K562 (cell line): Measurements from ENCODE around the gene SOST. TPM values are rescaled to one million over a fixed set of nuclear protein-coding genes. Genes with fewer than 3 reads are reported as not detected.

Source experiments
- ATF7 ChIP-seq: fragments of 450-650 bp; IDR thresholded peaks from 2 replicates; pipeline ENCODE4 v1.7.1; 2014; ENCODE audit warnings: mild to moderate bottlenecking, moderate library complexity
- CREM ChIP-seq: IDR thresholded peaks from 2 replicates; pipeline ENCODE4 v1.6.1; 2014; ENCODE audit warnings: antibody characterized with exemption, low read depth
- HLTF ChIP-seq: fragments of 450-650 bp; IDR thresholded peaks from 2 replicates; pipeline ENCODE4 v1.6.1; 2016
- JUN ChIP-seq, 2 experiments: sonication (generic) in 1 of 2; formaldehyde crosslinking in 1 of 2; IDR thresholded peaks; 2 replicates each; pipeline versions ENCODE4 v1.6.1 to v1.8.0; 2012 to 2022; ENCODE audit warnings: borderline replicate concordance in 2 of 2, mild to moderate bottlenecking in 2 of 2, improper control_type of control experiment in 1 of 2, low read depth in 1 of 2, low read length in 1 of 2, missing genetic modification reagents in 1 of 2
- JUNB ChIP-seq: fragments of 450-650 bp; formaldehyde crosslinking; conservative IDR thresholded peaks from 2 replicates; pipeline ENCODE4 v1.4.0; 2020; ENCODE audit warnings: mild to moderate bottlenecking
- KDM4B ChIP-seq, 2 experiments: fragments of 450-650 bp in 1 of 2; sonication (generic) in 1 of 2; IDR thresholded peaks; 2 replicates each; pipeline ENCODE4 v1.6.1; 2016 to 2017; ENCODE audit warnings: borderline replicate concordance in 2 of 2, antibody characterized with exemption in 1 of 2, low read depth in 1 of 2, mild to moderate bottlenecking in 1 of 2
- KLF13 ChIP-seq: fragments of 450-650 bp; IDR thresholded peaks from 2 replicates; pipeline ENCODE4 v1.6.1; 2016; ENCODE audit warnings: missing genetic modification characterization, low read depth, mild to moderate bottlenecking, missing compliant biosample characterization, moderate library complexity, borderline replicate concordance
- MEIS2 ChIP-seq: fragments of 450-650 bp; IDR thresholded peaks from 2 replicates; pipeline ENCODE4 v1.6.1; 2014; ENCODE audit warnings: mild to moderate bottlenecking; ENCODE audit not compliant: partially characterized antibody
- MTA1 ChIP-seq: fragments of 450-650 bp; IDR thresholded peaks from 2 replicates; pipeline ENCODE4 v1.6.1; 2017; ENCODE audit warnings: borderline replicate concordance
- NR2C2 ChIP-seq, 2 experiments: fragments of 200-800 bp in 1 of 2; sonication (Bioruptor generic) in 1 of 2; sonication (generic) in 1 of 2; formaldehyde crosslinking in 1 of 2; IDR thresholded peaks; 2 replicates each; pipeline versions ENCODE4 v1.6.1 to v1.8.0; 2016 to 2022; ENCODE audit warnings: mild to moderate bottlenecking in 1 of 2, missing compliant biosample characterization in 1 of 2, missing genetic modification characterization in 1 of 2, missing genetic modification reagents in 1 of 2
- PML ChIP-seq: IDR thresholded peaks from 2 replicates; pipeline ENCODE4 v1.6.1; 2012; ENCODE audit warnings: low read length, inconsistent platforms
- PTTG1 ChIP-seq: fragments of 450-650 bp; IDR thresholded peaks from 2 replicates; pipeline ENCODE4 v1.6.1; 2016; ENCODE audit warnings: low read depth, mild to moderate bottlenecking, missing genetic modification characterization, missing compliant biosample characterization
- SMAD4 ChIP-seq: fragments of 250-450 bp; sonication (Bioruptor Pico); conservative IDR thresholded peaks from 2 replicates; pipeline ENCODE4 v1.8.0; 2021; ENCODE audit warnings: inconsistent platforms, mild to moderate bottlenecking, moderate library complexity
- SRSF1 ChIP-seq: fragments of 200-400 bp; formaldehyde crosslinking; IDR thresholded peaks from 2 replicates; pipeline ENCODE4 v1.6.1; 2017; ENCODE audit warnings: mild to moderate bottlenecking, low read depth, low read length, moderate library complexity
- SRSF9 ChIP-seq: fragments of 200-400 bp; formaldehyde crosslinking; IDR thresholded peaks from 2 replicates; pipeline ENCODE4 v1.6.1; 2017; ENCODE audit warnings: low read depth, low read length, borderline replicate concordance
- ZNF311 ChIP-seq: fragments of 250-450 bp; sonication (Bioruptor Pico); IDR thresholded peaks from 2 replicates; pipeline ENCODE4 v1.4.0; 2020; ENCODE audit warnings: mild to moderate bottlenecking, moderate library complexity
- ZNF589 ChIP-seq: fragments of 200-800 bp; sonication (Bioruptor generic); IDR thresholded peaks from 2 replicates; pipeline ENCODE4 v1.6.1; 2016; ENCODE audit warnings: low read depth, missing genetic modification characterization, missing compliant biosample characterization
- polyA plus RNA-seq, 8 experiments: library from polyadenylated mRNA; depleted of rRNA in 4 of 8; stranded (reverse) in 5 of 8; unstranded in 3 of 8; fragments of >200 nt; fragmentation: Nextera tagmentation in 2 of 8; fragmentation: Illumina TruSeq in 1 of 8; extraction: Ambion mirVana in 2 of 8; extraction: Trizol in 1 of 8; gene quantifications; 2 replicates each; pipeline versions ENCODE4 v1.2.1 to v1.2.3, GENCODE V29; 2011 to 2014; ENCODE audit warnings: inconsistent platforms in 1 of 8, missing spikeins in 1 of 8
- total RNA-seq, 7 experiments: library from RNA; depleted of rRNA in 6 of 7; stranded (reverse); fragments of >200 nt in 6 of 7; fragmentation: Illumina TruSeq in 2 of 7; extraction: Trizol in 2 of 7; gene quantifications; 2 replicates each; pipeline versions ENCODE4 v1.2.1 to v1.2.3, GENCODE V29; 2011 to 2021; ENCODE audit warnings: low replicate concordance in 1 of 7
- TF ChIP-seq, protein P1 (sequence below): fragments of 200-800 bp; sonication (Bioruptor generic); IDR thresholded peaks from 2 replicates; pipeline ENCODE4 v1.6.1; 2017; ENCODE audit warnings: missing genetic modification characterization, missing compliant biosample characterization
- TF ChIP-seq, protein P2 (sequence below): fragments of 250-450 bp; sonication (Bioruptor Pico); IDR thresholded peaks from 2 replicates; pipeline ENCODE4 v1.4.0; 2020
- TF ChIP-seq, protein P3 (sequence below), 3 experiments: IDR thresholded peaks in 2 of 3; conservative IDR thresholded peaks in 1 of 3; 2 replicates each; pipeline ENCODE4 v1.5.1; 2011 to 2012; ENCODE audit warnings: low read length in 3 of 3, mild to moderate bottlenecking in 3 of 3, control low read depth in 2 of 3, improper control_type of control experiment in 1 of 3, inconsistent platforms in 1 of 3, low read depth in 1 of 3, mixed read lengths in 1 of 3, moderate library complexity in 1 of 3; ENCODE audit not compliant: insufficient read depth in 2 of 3
- TF ChIP-seq, protein P4 (sequence below), 2 experiments: fragments of 450-650 bp in 1 of 2; sonication (generic) in 1 of 2; formaldehyde crosslinking in 1 of 2; IDR thresholded peaks in 1 of 2; conservative IDR thresholded peaks in 1 of 2; 2 replicates each; pipeline versions ENCODE4 v1.6.1 to v1.8.1; 2016 to 2023; ENCODE audit warnings: mild to moderate bottlenecking in 2 of 2, moderate library complexity in 2 of 2, inconsistent platforms in 1 of 2, missing genetic modification reagents in 1 of 2

SOST gene
- total and polyA plus RNA-seq, 9 of the 15 experiments (the other 6 are each of a cell fraction or from before 2014, with no cell fraction given) = not detected

DNA sequence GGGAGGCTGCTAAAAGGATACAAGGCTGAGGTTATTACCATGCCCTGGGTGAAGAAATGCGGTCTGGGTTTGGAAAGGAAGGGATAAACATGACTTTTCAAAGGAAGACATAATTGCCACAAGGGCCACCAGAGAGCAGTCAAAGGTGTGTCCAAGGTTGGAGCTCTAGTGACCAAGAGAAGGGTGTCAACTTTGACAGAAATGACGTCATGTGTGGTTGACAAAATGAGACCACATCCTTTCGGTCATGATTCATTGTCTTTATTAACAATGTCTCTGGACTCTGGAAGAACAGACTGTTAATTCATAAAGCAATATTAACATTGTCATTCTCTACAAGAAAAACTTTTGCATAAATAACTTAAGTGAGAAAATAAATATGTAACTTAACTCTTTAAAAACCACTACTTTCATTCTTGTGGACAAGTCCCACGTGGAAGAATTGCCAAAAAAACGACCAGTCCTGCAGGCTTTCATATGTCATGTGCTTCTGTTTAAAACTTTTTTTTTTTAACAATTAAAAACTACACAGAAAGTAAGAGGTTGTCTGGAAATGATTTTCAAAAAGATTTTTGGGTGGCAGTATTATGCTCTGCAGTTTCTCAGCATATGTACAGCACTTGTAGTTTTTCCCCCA, 5.0 kb downstream of the SOST start (continued):
- TF ChIP-seq, protein P1, sequence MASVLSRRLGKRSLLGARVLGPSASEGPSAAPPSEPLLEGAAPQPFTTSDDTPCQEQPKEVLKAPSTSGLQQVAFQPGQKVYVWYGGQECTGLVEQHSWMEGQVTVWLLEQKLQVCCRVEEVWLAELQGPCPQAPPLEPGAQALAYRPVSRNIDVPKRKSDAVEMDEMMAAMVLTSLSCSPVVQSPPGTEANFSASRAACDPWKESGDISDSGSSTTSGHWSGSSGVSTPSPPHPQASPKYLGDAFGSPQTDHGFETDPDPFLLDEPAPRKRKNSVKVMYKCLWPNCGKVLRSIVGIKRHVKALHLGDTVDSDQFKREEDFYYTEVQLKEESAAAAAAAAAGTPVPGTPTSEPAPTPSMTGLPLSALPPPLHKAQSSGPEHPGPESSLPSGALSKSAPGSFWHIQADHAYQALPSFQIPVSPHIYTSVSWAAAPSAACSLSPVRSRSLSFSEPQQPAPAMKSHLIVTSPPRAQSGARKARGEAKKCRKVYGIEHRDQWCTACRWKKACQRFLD (CRISPR knock-in tag) = no peak
- TF ChIP-seq KDM4B (IDR thresholded peaks at IDR 0.05; ENCODE audit: borderline replicate concordance in 2 of 2, low read depth in 1 of 2) = no peak
- TF ChIP-seq, protein P2, sequence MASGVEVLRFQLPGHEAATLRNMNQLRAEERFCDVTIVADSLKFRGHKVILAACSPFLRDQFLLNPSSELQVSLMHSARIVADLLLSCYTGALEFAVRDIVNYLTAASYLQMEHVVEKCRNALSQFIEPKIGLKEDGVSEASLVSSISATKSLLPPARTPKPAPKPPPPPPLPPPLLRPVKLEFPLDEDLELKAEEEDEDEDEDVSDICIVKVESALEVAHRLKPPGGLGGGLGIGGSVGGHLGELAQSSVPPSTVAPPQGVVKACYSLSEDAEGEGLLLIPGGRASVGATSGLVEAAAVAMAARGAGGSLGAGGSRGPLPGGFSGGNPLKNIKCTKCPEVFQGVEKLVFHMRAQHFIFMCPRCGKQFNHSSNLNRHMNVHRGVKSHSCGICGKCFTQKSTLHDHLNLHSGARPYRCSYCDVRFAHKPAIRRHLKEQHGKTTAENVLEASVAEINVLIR (CRISPR knock-in tag) = peak; percentile 40; the same call in 1 of the 2 replicates
- TF ChIP-seq, protein P3, sequence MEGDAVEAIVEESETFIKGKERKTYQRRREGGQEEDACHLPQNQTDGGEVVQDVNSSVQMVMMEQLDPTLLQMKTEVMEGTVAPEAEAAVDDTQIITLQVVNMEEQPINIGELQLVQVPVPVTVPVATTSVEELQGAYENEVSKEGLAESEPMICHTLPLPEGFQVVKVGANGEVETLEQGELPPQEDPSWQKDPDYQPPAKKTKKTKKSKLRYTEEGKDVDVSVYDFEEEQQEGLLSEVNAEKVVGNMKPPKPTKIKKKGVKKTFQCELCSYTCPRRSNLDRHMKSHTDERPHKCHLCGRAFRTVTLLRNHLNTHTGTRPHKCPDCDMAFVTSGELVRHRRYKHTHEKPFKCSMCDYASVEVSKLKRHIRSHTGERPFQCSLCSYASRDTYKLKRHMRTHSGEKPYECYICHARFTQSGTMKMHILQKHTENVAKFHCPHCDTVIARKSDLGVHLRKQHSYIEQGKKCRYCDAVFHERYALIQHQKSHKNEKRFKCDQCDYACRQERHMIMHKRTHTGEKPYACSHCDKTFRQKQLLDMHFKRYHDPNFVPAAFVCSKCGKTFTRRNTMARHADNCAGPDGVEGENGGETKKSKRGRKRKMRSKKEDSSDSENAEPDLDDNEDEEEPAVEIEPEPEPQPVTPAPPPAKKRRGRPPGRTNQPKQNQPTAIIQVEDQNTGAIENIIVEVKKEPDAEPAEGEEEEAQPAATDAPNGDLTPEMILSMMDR (IDR thresholded peaks at IDR 0.05 in 2 of 3, conservative IDR thresholded peaks at IDR 0.05 in 1 of 3; ENCODE audit: insufficient read depth in 2 of 3, low read depth in 1 of 3, low read length in 3 of 3) = 0 out of 6 replicates have a peak, but pooled peaks of 1 of the 3 experiments have one; percentile 2
- no peak for TF ChIP-seq PTTG1 (tag)
- TF ChIP-seq SMAD4 (CRISPR knock-in tag) = no peak
- no peak for TF ChIP-seq PML
- TF ChIP-seq KLF13 (tag) = no peak
- TF ChIP-seq MTA1 = no peak
- no peak for TF ChIP-seq HLTF
- TF ChIP-seq MEIS2 = peak; percentile 78
- TF ChIP-seq CREM = peak; percentile 90
- peak; percentile 52; the same call in 1 of the 2 replicates for TF ChIP-seq ZNF589 (CRISPR knock-in tag)
- no peak for TF ChIP-seq SRSF1
- no peak for TF ChIP-seq NR2C2 (CRISPR knock-in tag; IDR thresholded peaks at IDR 0.05)
- TF ChIP-seq NR2C2 (tag; IDR thresholded peaks at IDR 0.05) = peak; percentile 27; the same call in 1 of the 2 replicates
- TF ChIP-seq, protein P4, sequence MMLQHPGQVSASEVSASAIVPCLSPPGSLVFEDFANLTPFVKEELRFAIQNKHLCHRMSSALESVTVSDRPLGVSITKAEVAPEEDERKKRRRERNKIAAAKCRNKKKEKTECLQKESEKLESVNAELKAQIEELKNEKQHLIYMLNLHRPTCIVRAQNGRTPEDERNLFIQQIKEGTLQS (IDR thresholded peaks at IDR 0.05) = peak; percentile 95
- TF ChIP-seq, protein P4 (CRISPR knock-in tag; conservative IDR thresholded peaks at IDR 0.05) = no peak
- TF ChIP-seq JUN (IDR thresholded peaks at IDR 0.05; ENCODE audit: borderline replicate concordance, low read depth, low read length) = peak; percentile 72; the same call in 1 of the 2 replicates
- no peak for TF ChIP-seq JUN (CRISPR knock-in tag; IDR thresholded peaks at IDR 0.05; ENCODE audit: borderline replicate concordance)
- no peak for TF ChIP-seq SRSF9
- TF ChIP-seq ATF7 = peak; percentile 98
- TF ChIP-seq ZNF311 (CRISPR knock-in tag) = no peak
- peak; percentile 81 for TF ChIP-seq JUNB (CRISPR knock-in tag)
